ENCODE results near the gene ODC1. TPM values are rescaled to one million over a fixed set of nuclear protein-coding genes. Genes with fewer than 3 reads are reported as not detected.
"Not testable (repeated sequence)": the region's sequence is repeated elsewhere in the genome, so short reads cannot be mapped to it uniquely, and the experiment has no call there.

ODC1 gene
- total RNA-seq, 1 donor from 2014 or later = 58.0 TPM

- no peak for DNase-seq (ENCODE audit: low spot score)
- intact Hi-C loops (cut with DNase I) = no loop called here
Observed at GRCh38 chr2:10457846-10458598, 9.9 kb upstream of the ODC1 start.

- intact Hi-C loops (cut with DNase I); DNase-seq (ENCODE audit: low spot score): not testable (repeated sequence)
Observed at GRCh38 chr2:10457195-10457594, 9.1 kb upstream of the ODC1 start.

- intact Hi-C loops (cut with DNase I) = loop anchor here (5.0 kb wide), 1 partner anchor 208 kb away; no protein-coding TSS in a partner anchor
Observed at GRCh38 chr2:10454505-10454904, 6.4 kb upstream of the ODC1 start.

GRCh38 chr2:10453905-10454298 lies 5.8 kb upstream of the ODC1 start:
- intact Hi-C loops (cut with DNase I) = loop anchor here (5.0 kb wide), 1 partner anchor 208 kb away; no protein-coding TSS in a partner anchor

More at GRCh38 chr2:10454505-10454904, 6.4 kb upstream of the ODC1 start:
- DNase-seq (ENCODE audit: low spot score) = no peak

GRCh38 chr2:10452956-10453904 lies 5.1 kb upstream of the ODC1 start:
- DNase-seq (ENCODE audit: low spot score) = no peak
- intact Hi-C loops (cut with DNase I) = loop anchor here (5.0 kb wide), 1 partner anchor 209 kb away; no protein-coding TSS in a partner anchor

More at GRCh38 chr2:10453905-10454298, 5.8 kb upstream of the ODC1 start:
- no peak for DNase-seq (ENCODE audit: low spot score)

- no peak for DNase-seq (ENCODE audit: low spot score)
- intact Hi-C loops (cut with DNase I) = loop anchor here (5.0 kb wide), 1 partner anchor 210 kb away; no protein-coding TSS in a partner anchor
Observed at GRCh38 chr2:10452312-10452711, 4.2 kb upstream of the ODC1 start.

- DNase-seq (ENCODE audit: low spot score) = no peak
- intact Hi-C loops (cut with DNase I) = loop anchor here (5.0 kb wide), 1 partner anchor 210 kb away; no protein-coding TSS in a partner anchor
Observed at GRCh38 chr2:10451819-10452218, 3.7 kb upstream of the ODC1 start.

- intact Hi-C loops (cut with DNase I) = loop anchor here (5.0 kb wide), 1 partner anchor 212 kb away; no protein-coding TSS in a partner anchor
- DNase-seq (ENCODE audit: low spot score) = no peak
Observed at GRCh38 chr2:10449838-10450691, 1.9 kb upstream of the ODC1 start.

- intact Hi-C loops (cut with DNase I) = no loop called here
- no peak for DNase-seq (ENCODE audit: low spot score)
Observed at GRCh38 chr2:10449486-10449831, 1.3 kb upstream of the ODC1 start.

- peak; percentile 96 for DNase-seq (ENCODE audit: low spot score)
- intact Hi-C loops (cut with DNase I) = no loop called here
Observed at GRCh38 chr2:10448576-10449485, 704 bp upstream of the ODC1 start.

- intact Hi-C loops (cut with DNase I) = no loop called here
- no peak for DNase-seq (ENCODE audit: low spot score)
Observed at GRCh38 chr2:10447300-10447894, 730 bp downstream of the ODC1 start.

GRCh38 chr2:10446631-10447030 lies 1.5 kb downstream of the ODC1 start:
- intact Hi-C loops (cut with DNase I) = no loop called here

GRCh38 chr2:10444463-10444862 lies 3.7 kb downstream of the ODC1 start:
- DNase-seq (ENCODE audit: low spot score) = no peak
- intact Hi-C loops (cut with DNase I) = no loop called here

More at GRCh38 chr2:10446631-10447030, 1.5 kb downstream of the ODC1 start:
- no peak for DNase-seq (ENCODE audit: low spot score)

GRCh38 chr2:10442469-10443126 lies 5.5 kb downstream of the ODC1 start:
- DNase-seq (ENCODE audit: low spot score); intact Hi-C loops (cut with DNase I): not testable (repeated sequence)

- intact Hi-C loops (cut with DNase I) = no loop called here
- DNase-seq (ENCODE audit: low spot score) = no peak
Observed at GRCh38 chr2:10441948-10442347, 6.2 kb downstream of the ODC1 start.

GRCh38 chr2:10440736-10441135 lies 7.4 kb downstream of the ODC1 start:
- no peak for DNase-seq (ENCODE audit: low spot score)
- intact Hi-C loops (cut with DNase I) = no loop called here

GRCh38 chr2:10439971-10440370 lies 8.2 kb downstream of the ODC1 start:
- intact Hi-C loops (cut with DNase I) = loop anchor here (5.0 kb wide), 1 partner anchor 217 kb away; no protein-coding TSS in a partner anchor
- DNase-seq (ENCODE audit: low spot score) = no peak
